Eye (tissue), 1 donor: ENCODE measurements around the gene ZDHHC17.

Source experiments
- DNase-seq: peaks from one replicate; pipeline ENCODE4 v3.0.0-alpha.2; 2015

Gene ZDHHC17

DNA sequence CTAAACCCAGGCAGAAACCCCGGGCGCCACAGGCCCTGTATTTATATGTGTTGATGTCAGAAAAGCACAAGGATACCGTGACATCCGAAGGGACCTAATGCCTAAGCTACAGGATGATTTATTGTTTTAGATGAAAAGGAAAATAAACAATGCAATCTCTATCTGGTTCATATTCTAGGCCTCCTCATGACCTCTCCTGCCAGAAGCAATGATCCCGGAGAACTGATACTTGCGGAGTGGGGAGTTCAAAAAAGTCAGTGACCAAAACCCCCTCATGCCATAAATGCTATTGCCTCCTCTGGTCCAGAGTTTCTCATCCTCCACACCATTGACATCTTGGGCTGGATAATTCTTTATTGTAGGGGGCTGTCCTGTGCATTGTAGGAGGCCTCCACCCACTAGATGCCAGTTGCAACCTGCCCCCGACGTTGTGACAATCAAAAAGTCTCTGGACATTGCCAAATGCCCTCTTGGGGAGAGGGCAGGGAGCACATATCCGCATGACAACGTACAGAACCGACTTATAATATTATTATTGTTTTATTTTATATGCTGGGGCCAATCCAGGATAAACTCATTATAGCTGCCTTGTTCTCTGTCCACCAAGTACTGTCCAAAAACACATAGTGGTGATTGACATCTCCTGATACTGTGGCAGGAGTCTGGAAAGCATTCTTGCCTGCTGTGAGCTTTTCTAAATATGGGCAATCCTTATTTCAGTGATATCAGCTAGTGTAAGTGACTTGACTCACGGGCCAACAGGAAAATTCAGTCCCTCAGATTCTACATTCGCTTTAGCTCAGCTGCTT, 116.0 kb downstream of the ZDHHC17 start:
- DNase-seq: no peak

DNA sequence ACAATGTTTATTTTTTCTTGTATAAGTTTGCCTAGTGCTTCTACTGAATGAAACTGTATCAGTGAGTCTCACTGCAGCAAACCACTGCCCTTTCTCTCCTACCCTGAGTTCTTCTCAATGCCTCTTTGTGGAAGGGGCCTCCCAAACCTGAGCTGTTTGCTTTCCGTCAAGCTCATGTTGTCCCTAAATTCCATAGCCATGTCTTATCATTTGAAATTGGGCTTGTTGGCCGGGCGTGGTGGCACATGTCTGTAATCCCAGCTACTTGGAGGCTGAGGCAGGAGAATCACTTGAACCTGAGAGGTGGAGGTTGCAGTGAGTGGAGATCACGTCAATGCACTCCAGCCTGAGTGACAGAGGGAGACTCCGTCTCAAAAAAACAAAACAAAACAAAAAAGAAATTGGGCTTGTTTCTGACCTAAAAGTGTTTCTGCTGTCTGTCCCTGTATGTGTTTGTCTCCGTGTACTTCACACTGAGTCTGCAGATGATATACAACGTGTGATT, 116.7 kb downstream of the ZDHHC17 start:
- DNase-seq: no peak

- no peak for DNase-seq
Measured at GRCh38 chr12:76881142-76881541, 117.2 kb downstream of the ZDHHC17 start.

GRCh38 chr12:76882367-76882766, 118.5 kb downstream of the ZDHHC17 start:
- no peak for DNase-seq

DNA sequence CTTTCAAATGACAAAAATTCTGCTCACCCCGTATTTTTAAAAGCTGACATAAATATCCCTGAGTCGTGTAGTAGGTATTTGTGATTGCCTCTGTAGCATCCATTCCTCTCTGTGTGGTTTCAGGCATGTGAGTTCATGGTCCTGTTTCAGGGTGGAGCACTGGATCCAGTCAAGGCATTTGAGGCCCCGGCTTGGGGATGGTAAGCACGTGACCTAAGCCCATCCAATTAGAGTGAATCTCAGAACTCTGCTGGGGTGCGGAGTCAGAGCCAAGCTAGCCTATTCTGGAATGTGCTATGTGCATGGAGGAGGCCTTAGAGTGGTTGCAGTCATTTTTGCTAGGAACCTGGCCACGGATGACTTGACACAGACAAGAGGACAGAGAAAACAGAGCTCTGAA, 119.2 kb downstream of the ZDHHC17 start:
- DNase-seq: no peak

GRCh38 chr12:76883811-76884210, 119.9 kb downstream of the ZDHHC17 start:
- no peak for DNase-seq

DNA sequence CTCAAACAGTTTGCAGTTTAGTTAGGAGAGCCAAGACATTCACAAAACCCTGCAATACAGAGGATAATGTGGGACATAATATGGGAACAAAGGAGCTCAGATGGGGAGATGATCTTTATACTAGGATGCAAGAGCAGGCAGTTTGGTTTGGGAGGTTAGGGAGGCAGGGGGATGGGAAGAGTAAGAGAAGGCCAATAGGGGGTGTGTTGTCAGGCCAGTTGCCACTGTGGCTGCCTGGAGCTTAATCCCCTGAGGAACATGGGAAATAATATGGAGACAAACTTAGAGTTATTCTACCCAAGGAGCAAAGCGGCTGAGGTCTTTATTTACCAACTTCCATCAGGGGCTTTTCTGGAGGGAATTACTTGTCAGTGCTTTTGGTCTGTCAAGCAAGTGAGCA, 124.9 kb downstream of the ZDHHC17 start:
- DNase-seq: no peak

- DNase-seq: no peak
Measured at GRCh38 chr12:76890151-76891143, 126.5 kb downstream of the ZDHHC17 start.

GRCh38 chr12:76891609-76892008, 127.7 kb downstream of the ZDHHC17 start:
- DNase-seq: no peak

GRCh38 chr12:76895796-76896195, 131.9 kb downstream of the ZDHHC17 start:
- DNase-seq: no peak

GRCh38 chr12:76896274-76896673, 132.4 kb downstream of the ZDHHC17 start:
- DNase-seq: no peak

DNA sequence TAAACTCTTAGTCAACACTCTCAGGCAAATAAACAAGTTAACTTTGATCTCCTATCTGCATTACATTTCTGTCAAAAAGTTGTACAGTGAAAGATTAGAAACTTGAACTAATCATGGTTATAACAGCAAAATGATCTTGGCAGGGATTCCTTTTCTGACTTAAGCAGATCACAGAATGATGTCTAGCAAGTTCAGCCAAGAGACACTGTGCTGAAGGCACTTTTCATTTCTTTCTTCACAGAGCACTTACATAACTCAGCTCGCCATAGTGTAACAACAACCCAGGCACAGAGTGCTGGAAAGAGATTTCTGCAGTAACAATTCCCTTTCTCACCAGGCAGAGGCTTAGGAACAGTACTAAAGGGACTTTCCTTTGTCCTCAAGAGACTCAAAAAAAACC, 134.5 kb downstream of the ZDHHC17 start:
- peak; percentile 67 for DNase-seq

DNA sequence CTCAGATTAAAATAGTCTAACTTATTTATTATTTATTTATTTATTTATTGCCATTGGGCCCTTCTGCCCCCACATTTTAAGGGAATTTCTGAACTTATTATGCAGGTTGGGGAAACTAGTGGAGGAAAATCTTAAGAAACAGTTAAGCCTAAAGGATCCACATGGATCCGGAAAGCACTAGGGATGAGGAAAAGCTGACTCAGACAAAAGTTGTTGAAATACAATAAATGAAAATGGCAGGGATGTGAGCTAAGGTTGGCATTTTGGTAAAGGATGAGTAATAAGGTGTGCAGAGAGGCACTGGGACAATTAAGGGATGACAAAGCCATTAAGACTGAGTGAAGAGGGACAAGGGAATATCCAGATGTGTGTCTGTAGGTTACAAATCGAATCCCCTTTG, 135.6 kb downstream of the ZDHHC17 start:
- no peak for DNase-seq

GRCh38 chr12:76901628-76902380, 137.9 kb downstream of the ZDHHC17 start:
- no peak for DNase-seq
